ENCODE results near the gene CAB39L. TPM values are rescaled to one million over a fixed set of nuclear protein-coding genes. Genes with fewer than 3 reads are reported as not detected.

CAB39L gene
- total RNA-seq, 2 donors from 2014 or later = 3.4 to 5.9 TPM

DNA sequence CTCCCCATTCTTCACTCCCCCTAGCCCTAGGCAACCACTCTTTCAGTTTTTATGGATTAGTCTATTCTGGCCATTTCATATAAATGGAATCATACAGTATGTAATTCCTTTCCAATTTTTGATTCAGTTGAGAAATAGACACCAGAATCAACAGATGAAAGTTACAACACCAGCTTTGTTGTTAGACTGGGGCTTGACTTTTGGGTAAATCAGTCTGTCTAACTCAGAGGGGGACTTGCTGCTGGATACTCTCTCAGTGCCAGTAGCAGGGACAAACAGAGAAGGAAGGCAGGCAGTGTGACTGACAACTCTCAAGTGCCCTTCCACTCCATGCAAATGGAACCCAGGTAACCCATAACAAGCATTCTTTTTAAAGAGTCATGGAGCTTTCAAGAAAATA is 155.4 kb downstream of the CAB39L start:
- H3K4me1 Mint-ChIP-seq = peaks cover 4% of the 10 kb centered on the region
- no peak for ATAC-seq
- no peaks in the 10 kb centered on the region for H3K9me3 ChIP-seq (ENCODE audit: control insufficient read depth, low read length, poor library complexity, severe bottlenecking)
- H3K36me3 Mint-ChIP-seq (ENCODE audit: low read depth) = peaks cover 2% of the 10 kb centered on the region
- H3K4me3 Mint-ChIP-seq = no peak overlapping the region
- H3K27ac Mint-ChIP-seq = no peak overlapping the region
- DNase-seq = no peak
- no peaks in the 10 kb centered on the region for H3K27me3 Mint-ChIP-seq

GRCh38 chr13:49287995-49288394 is 155.9 kb downstream of the CAB39L start:
- peaks cover 4% of the 10 kb centered on the region for H3K4me1 Mint-ChIP-seq
- peaks cover 2% of the 10 kb centered on the region for H3K36me3 Mint-ChIP-seq (ENCODE audit: low read depth)
- no peak for ATAC-seq
- H3K9me3 ChIP-seq (ENCODE audit: control insufficient read depth, low read length, poor library complexity, severe bottlenecking) = no peaks in the 10 kb centered on the region
- no peaks in the 10 kb centered on the region for H3K27me3 Mint-ChIP-seq
- no peak for DNase-seq
- H3K27ac Mint-ChIP-seq = no peak overlapping the region
- H3K4me3 Mint-ChIP-seq = no peak overlapping the region

GRCh38 chr13:49279885-49280284 is 164.0 kb downstream of the CAB39L start:
- H3K9me3 ChIP-seq (ENCODE audit: control insufficient read depth, low read length, poor library complexity, severe bottlenecking) = no peaks in the 10 kb centered on the region
- Mint-ChIP-seq H3K27ac (no peak overlapping the region), H3K4me1 (peaks cover 2% of the 10 kb centered on the region), H3K36me3 (ENCODE audit: low read depth) (peaks cover 9% of the 10 kb centered on the region), H3K4me3 (no peak overlapping the region), H3K27me3 (no peaks in the 10 kb centered on the region)
- DNase-seq = no peak
- ATAC-seq = no peak

DNA sequence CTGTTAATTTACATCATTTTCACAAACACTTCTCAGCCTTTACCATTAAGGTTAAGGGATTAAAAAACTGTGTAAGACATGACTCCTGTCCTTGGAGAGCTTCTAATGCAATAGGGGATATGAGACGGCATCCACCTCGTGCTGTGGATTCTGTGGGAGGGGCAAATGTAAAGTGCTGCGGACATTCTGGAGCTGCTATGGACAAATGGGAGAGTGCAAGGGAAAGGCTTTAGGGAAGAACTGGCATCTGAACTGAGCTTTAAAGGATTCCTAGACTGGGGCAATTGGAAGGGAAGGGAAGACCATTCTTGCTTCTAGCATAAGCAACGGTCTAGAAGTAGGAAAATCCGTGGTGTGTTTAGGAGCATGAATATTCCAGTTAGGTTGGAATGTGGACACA is 164.8 kb downstream of the CAB39L start:
- no peaks in the 10 kb centered on the region for H3K9me3 ChIP-seq (ENCODE audit: control insufficient read depth, low read length, poor library complexity, severe bottlenecking)
- Mint-ChIP-seq H3K4me1 (peaks cover 2% of the 10 kb centered on the region), H3K27ac (no peak overlapping the region), H3K4me3 (no peak overlapping the region), H3K27me3 (no peaks in the 10 kb centered on the region), H3K36me3 (ENCODE audit: low read depth) (peaks cover 9% of the 10 kb centered on the region)
- ATAC-seq = no peak
- DNase-seq = no peak

DNA sequence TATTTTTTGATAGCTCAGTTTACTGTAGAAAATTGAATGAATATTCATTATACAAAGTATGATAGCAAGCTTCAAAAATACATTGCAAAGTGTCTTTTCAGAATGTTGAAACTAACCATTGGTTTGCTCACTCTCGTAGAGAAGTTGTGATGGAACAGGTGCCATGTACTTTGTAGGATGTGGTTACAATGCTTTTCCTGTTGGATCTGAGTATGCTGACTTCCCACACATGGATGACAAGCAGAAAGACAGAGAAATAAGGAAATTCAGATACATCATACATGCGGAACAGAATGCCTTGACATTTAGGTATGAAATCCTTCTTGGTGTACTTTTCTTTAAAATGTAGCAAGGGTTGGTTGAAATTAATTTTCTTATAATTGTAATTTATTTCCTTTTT is 165.7 kb downstream of the CAB39L start:
- no peak overlapping the region for H3K4me3 Mint-ChIP-seq
- H3K27ac Mint-ChIP-seq = no peak overlapping the region
- peaks cover 9% of the 10 kb centered on the region for H3K36me3 Mint-ChIP-seq (ENCODE audit: low read depth)
- peaks cover 2% of the 10 kb centered on the region for H3K4me1 Mint-ChIP-seq
- H3K27me3 Mint-ChIP-seq = no peaks in the 10 kb centered on the region
- ATAC-seq (no peak), DNase-seq (no peak)
- no peaks in the 10 kb centered on the region for H3K9me3 ChIP-seq (ENCODE audit: control insufficient read depth, low read length, poor library complexity, severe bottlenecking)

- no peak for DNase-seq
- Mint-ChIP-seq H3K36me3 (ENCODE audit: low read depth) (peaks cover 11% of the 10 kb centered on the region), H3K27ac (no peak overlapping the region), H3K4me3 (no peak overlapping the region), H3K27me3 (no peaks in the 10 kb centered on the region), H3K4me1 (peaks cover 11% of the 10 kb centered on the region)
- ATAC-seq = no peak
- H3K9me3 ChIP-seq (ENCODE audit: control insufficient read depth, low read length, poor library complexity, severe bottlenecking) = no peaks in the 10 kb centered on the region
Measured at GRCh38 chr13:49272296-49272695, 171.6 kb downstream of the CAB39L start.

DNA sequence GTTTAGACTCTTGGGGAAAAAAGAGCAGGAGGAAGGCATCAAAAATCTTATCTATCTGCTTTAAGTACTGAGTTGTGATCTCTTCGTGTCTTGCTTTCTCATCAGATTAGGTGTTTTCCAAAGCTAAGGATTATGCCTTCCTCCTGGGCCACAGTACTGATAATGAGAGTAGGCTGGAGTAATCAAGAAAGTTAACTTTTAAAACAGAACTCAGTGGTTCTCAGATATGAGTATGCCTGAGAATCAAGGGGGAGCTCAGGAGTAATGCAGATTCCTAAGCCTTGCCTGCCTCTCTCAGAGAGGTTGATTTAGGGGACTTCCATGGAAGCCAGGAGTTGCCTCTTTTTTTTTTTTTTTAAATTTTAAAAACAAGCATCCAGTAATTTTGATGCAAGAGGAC is 172.6 kb downstream of the CAB39L start:
- no peaks in the 10 kb centered on the region for H3K9me3 ChIP-seq (ENCODE audit: control insufficient read depth, low read length, poor library complexity, severe bottlenecking)
- peaks cover 7% of the 10 kb centered on the region for H3K36me3 Mint-ChIP-seq (ENCODE audit: low read depth)
- H3K27ac Mint-ChIP-seq = no peak overlapping the region
- no peak overlapping the region for H3K4me3 Mint-ChIP-seq
- no peaks in the 10 kb centered on the region for H3K27me3 Mint-ChIP-seq
- ATAC-seq (no peak), DNase-seq (no peak)
- peaks cover 9% of the 10 kb centered on the region for H3K4me1 Mint-ChIP-seq

GRCh38 chr13:49265822-49266221 is 178.0 kb downstream of the CAB39L start:
- no peak for DNase-seq
- H3K9me3 ChIP-seq (ENCODE audit: control insufficient read depth, low read length, poor library complexity, severe bottlenecking) = no peaks in the 10 kb centered on the region
- Mint-ChIP-seq H3K4me1 (peaks cover 11% of the 10 kb centered on the region), H3K4me3 (no peak overlapping the region), H3K27ac (no peak overlapping the region), H3K36me3 (ENCODE audit: low read depth) (peaks cover 16% of the 10 kb centered on the region), H3K27me3 (no peaks in the 10 kb centered on the region)
- ATAC-seq = no peak

DNA sequence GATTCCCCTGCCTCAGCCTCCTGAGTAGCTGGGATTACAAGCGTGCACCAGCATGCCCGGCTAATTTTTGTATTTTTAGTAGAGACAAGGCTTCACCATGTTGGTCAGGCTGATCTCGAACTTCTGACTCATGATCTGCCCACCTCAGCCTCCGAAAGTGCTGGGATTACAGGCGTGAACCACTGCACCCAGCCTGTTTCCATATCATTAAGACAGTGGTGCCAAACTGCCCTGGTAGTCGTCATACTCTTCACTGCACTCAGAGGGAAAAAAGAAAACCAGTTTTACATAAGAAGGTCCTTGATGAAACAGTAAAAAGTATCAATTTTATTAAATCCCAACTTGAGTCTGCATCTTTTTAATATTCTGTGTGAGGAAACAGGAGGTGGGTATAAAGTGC is 181.2 kb downstream of the CAB39L start:
- H3K9me3 ChIP-seq (ENCODE audit: control insufficient read depth, low read length, poor library complexity, severe bottlenecking) = no peaks in the 10 kb centered on the region
- no peak overlapping the region for H3K4me3 Mint-ChIP-seq
- no peaks in the 10 kb centered on the region for H3K27me3 Mint-ChIP-seq
- peaks cover 10% of the 10 kb centered on the region for H3K4me1 Mint-ChIP-seq
- no peak overlapping the region for H3K27ac Mint-ChIP-seq
- H3K36me3 Mint-ChIP-seq (ENCODE audit: low read depth) = peaks cover 17% of the 10 kb centered on the region
- DNase-seq = no peak
- no peak for ATAC-seq

GRCh38 chr13:49259586-49259985 is 184.3 kb downstream of the CAB39L start:
- no peaks in the 10 kb centered on the region for H3K9me3 ChIP-seq (ENCODE audit: control insufficient read depth, low read length, poor library complexity, severe bottlenecking)
- no peaks in the 10 kb centered on the region for H3K27me3 Mint-ChIP-seq
- peak overlapping the region; percentile 95 for H3K27ac Mint-ChIP-seq
- no peak overlapping the region for H3K4me3 Mint-ChIP-seq
- no peak for DNase-seq
- H3K36me3 Mint-ChIP-seq (ENCODE audit: low read depth) = peaks cover 20% of the 10 kb centered on the region
- ATAC-seq = no peak
- peaks cover 12% of the 10 kb centered on the region for H3K4me1 Mint-ChIP-seq

Other genes starting within 250 kb of the CAB39L start
- not detected for gene MLNR, start 223.7 kb downstream of the CAB39L start, total RNA-seq
- gene CDADC1, start 196.1 kb downstream of the CAB39L start, total RNA-seq = 10 to 100 TPM; 16.5 to 18.6 TPM
- gene SETDB2, start 210 bp upstream of the CAB39L start, total RNA-seq = 10 to 100 TPM; 15.9 to 17.9 TPM
- 100 to 1,000 TPM; 104 to 119 TPM for gene PHF11, start 51.9 kb upstream of the CAB39L start, total RNA-seq
- 10 to 100 TPM; 20.2 to 23.0 TPM for gene RCBTB1, start 141.5 kb upstream of the CAB39L start, total RNA-seq
- gene ARL11, start 184.4 kb upstream of the CAB39L start, total RNA-seq = under 1 TPM in 1 of 2 donors, not detected in 1; 0.22 TPM
- gene EBPL, start 247.4 kb upstream of the CAB39L start, total RNA-seq = 10 to 100 TPM; 11.8 to 17.1 TPM

Measured in T-helper 17 cell (primary cell).